Measurements from ENCODE around the gene SELENOS. TPM values are rescaled to one million over a fixed set of nuclear protein-coding genes. Genes with fewer than 3 reads are reported as not detected.

SELENOS gene
- total RNA-seq, 2 experiments from 2014 or later = 13.1 to 15.3 TPM

DNA sequence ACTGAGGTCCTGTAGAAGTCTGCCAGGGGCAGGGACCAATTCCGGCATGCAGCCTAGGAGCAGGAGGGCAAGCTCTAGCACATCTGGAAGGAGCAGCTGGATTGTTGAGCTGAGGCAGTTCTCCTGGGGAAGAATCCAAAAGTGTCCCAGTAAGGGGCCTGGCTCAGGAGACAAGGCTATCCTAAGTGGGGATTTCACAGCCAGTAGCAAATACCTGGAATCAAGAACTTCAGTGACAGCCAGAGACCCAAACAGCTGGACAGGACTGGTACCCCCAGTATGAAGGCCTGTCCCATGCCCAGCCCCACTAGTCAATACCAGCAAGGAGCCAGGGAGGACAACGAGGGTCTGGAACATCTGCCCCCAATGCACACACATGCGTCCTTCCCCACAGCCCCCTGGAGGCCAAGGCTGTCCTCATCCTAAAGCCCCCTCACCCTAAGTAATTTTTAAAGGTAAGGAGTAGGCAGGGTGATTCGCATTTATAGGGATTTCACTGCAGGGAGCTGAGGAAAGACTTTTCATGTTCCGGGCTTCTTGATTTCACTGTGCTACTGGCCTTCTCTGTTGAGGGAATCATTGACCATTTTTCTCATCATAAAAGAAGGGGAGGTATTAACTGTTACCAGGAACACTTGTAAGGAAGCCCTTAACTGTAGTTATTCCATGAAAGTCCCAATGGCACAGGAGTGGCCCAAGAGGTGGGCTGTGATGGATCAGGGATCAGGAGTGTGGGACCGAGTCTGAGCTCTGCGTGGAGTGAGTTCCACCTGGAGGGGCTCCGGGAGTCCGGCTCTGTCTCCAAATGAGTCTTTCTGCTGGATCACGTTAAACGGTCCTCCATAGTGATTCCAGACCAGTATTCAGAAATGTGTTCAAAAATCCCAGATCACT lies 22.9 kb downstream of the SELENOS start:
- intact Hi-C loops (cut with micrococcal nuclease) = no loop called here
- no peak for DNase-seq
- H3K4me1 Mint-ChIP-seq (ENCODE audit: low read depth) = peaks cover 39% of the 10 kb centered on the region
- no peaks in the 10 kb centered on the region for H3K36me3 Mint-ChIP-seq (ENCODE audit: low read depth)
- CTCF ChIA-PET = interaction anchor here (0.7 to 5.5 kb wide), 5 partner anchors 34 to 246 kb away, joined by 3 to 89 read pairs (median 6); no protein-coding TSS in a partner anchor
- no peaks in the 10 kb centered on the region for H3K9me3 Mint-ChIP-seq
- no peak overlapping the region for H3K4me3 Mint-ChIP-seq
- H3K27ac Mint-ChIP-seq = no peak overlapping the region
- peaks cover 6% of the 10 kb centered on the region for H3K27me3 Mint-ChIP-seq (ENCODE audit: low read depth)

DNA sequence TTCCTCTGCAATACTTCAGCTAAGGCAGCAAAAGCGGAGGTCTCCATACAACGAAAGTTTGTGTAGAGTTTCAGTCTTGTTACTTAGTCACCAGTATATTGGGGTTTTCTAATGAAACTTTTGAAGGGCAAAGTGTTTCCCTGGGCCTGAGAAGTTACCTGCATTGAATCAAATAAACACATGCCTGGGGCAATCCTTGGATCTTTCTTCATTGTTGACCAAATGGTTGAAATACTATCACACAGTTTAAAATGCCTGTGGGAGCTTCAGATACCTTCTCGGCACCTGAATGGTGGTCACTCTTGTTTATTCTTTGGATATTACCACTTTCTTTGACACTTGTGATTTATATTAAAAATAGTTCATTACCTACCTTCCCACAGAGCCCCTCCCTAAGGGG lies 24.4 kb downstream of the SELENOS start:
- CTCF ChIA-PET = interaction anchor here (0.7 kb wide), 2 partner anchors 14 to 244 kb away, joined by 3 read pairs; no protein-coding TSS in a partner anchor
- Mint-ChIP-seq H3K36me3 (ENCODE audit: low read depth) (peaks cover 2% of the 10 kb centered on the region), H3K27ac (peak overlapping the region; percentile 84), H3K4me3 (peak overlapping the region; percentile 81), H3K27me3 (ENCODE audit: low read depth) (no peaks in the 10 kb centered on the region), H3K9me3 (no peaks in the 10 kb centered on the region), H3K4me1 (ENCODE audit: low read depth) (peaks cover 52% of the 10 kb centered on the region)
- intact Hi-C loops (cut with micrococcal nuclease) = loop anchor here (1.0 to 2.0 kb wide), 4 partner anchors 47 to 650 kb away; partner anchors contain the start of genes ASB7 and LINS1
- DNase-seq = no peak

DNA sequence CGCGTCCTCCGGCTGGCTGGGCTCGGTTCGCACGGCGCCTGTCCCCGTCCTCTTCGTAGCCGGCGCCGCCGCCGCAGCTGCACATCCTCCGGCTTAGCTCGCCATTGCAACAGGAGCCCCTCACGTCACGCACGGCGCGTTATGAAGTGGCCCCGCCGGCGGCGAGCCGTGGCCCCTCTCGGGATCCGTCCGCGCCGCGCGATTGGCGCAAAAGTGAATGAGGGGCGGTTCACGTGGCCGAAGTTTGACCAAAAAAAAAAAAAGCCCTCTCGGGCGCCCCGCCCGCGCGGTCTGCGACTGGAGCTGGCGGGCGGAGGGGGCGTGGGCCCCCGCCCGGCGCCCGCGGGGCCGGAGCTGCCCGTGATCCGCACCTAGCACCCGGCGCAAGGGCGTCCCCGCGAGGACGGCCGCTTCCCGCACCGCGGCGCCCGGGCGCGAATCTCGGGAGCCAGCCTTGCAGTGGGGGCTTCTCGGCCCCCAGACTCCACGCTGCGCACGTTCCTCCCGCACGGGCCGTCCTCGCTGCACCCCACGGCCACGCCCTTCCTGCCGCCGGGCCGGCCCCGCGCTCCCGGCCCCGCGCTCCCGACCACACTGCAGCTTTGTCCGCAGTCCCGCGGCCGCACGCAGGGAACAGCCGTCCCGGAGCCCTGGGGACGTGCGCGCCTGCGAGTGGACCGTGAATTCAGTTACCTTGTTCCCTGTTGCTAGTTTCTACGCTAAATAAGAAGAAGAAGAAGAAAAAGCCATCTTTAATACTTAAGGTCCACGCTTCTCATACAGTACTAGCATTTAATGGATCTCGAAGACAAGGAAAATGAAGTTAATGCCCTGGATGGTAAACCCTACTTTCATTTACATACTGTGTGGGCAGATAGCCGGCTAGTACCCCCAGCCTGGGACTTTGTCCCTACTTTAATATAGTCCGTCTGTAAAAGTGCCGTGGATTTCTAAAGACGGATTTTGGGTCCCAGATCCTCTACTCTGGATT lies 25.2 kb downstream of the SELENOS start, which contains the start of gene CHSY1:
TSS of gene CHSY1 (minus strand) at position 219 of the 991 bp plus-strand sequence. CDS start 592 bp downstream, outside the sequence.
- Mint-ChIP-seq H3K4me1 (ENCODE audit: low read depth) (peaks cover 60% of the 10 kb centered on the region), H3K27ac (peak within 1 kb of the TSS; percentile 88), H3K9me3 (no peaks in the 10 kb centered on the region), H3K27me3 (ENCODE audit: low read depth) (no peaks in the 10 kb centered on the region), H3K4me3 (peak within 1 kb of the TSS; percentile 90), H3K36me3 (ENCODE audit: low read depth) (peaks cover 4% of the 10 kb centered on the region)
- DNase-seq = peak; percentile 79
- intact Hi-C loops (cut with micrococcal nuclease) = loop anchor here (1.0 to 2.0 kb wide), 5 partner anchors 43 to 649 kb away; partner anchors contain the start of genes ASB7, LINS1 and SNRPA1
- CTCF ChIA-PET = interaction anchor here (0.6 to 1.7 kb wide), 7 partner anchors 14 to 243 kb away, joined by 3 to 5 read pairs (median 3); no protein-coding TSS in a partner anchor

DNA sequence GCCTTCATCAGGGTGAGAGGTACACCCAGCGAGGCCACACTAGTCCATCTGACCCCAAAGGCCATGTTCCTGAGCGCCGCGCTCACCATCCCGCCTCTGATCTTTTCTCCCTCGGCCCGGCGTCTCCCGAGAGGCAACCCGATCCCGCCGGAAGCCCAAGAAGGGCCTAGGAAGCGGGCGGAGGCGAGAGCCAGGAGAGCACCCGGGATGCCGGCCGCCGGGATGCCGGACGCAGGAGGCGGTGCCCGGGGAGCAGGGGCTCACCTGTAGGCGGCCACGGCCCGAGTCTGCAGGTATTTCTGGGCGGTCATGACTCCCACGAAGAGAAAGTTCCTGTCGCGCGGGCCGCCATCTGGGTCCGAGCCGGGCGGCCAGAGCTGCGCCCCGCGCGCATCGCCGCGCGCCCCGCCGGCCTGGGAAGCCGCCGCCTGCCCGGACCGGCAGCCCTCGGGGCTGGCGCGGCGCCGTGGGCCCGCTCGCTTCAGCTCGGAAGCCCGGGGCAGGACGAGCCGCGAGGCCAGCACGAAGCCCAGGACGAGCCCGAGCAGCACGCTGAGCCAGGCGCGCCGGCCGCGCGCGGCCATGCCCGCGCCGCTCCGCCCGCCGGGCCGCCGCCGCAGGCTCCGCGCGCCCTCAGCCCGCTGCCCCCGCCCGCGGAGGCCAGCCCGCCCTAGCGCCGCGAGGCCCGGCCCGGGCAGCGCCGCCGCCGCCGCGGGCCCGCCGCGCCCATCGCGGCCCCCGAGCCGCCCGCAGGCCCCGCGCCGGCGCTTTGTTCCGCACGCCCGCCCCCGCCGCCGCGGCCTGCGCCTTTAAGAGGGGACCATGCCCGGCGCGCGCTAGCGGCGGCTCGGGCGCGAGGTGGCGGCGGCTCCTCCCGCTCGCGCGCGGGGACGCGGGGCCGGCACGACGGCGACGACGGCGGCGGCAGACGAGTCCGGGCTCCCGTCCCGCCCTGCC lies 26.1 kb downstream of the SELENOS start:
- intact Hi-C loops (cut with micrococcal nuclease) = loop anchor here (2.0 kb wide), 1 partner anchor 44 kb away; the partner anchor contains the start of gene SNRPA1
- CTCF ChIA-PET = interaction anchor here (0.6 to 1.7 kb wide), 3 partner anchors 46 to 180 kb away, joined by 3 to 5 read pairs (median 5); no protein-coding TSS in a partner anchor
- peak; percentile 17 for DNase-seq

DNA sequence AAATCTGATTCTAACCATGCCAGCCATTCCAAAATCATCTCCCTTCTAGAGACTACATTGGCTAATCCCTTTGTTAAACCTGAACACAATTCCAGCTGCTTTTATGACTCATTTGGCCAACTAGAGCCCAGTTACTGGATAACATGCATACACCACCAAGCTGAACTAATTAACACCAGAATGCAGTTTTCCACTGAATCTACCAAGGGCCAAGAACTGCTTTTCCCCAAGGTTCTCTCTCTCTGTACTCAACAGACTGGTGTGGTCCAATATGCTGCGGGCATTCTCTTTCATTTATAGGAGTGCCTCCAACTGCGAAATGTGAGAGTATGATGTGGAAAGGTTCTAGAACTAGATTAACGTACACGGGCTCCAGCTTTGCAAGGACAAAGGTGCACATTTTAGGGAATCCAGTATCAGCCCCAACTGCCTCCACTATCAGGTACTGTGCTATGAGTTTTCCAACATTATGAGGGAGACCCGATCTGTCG lies 26.9 kb downstream of the SELENOS start:
- Mint-ChIP-seq H3K9me3 (no peaks in the 10 kb centered on the region), H3K36me3 (ENCODE audit: low read depth) (peaks cover 7% of the 10 kb centered on the region), H3K27me3 (ENCODE audit: low read depth) (no peaks in the 10 kb centered on the region), H3K4me1 (ENCODE audit: low read depth) (peaks cover 73% of the 10 kb centered on the region), H3K27ac (peak overlapping the region; percentile 88), H3K4me3 (peak overlapping the region; percentile 90)
- intact Hi-C loops (cut with micrococcal nuclease) = loop anchor here (2.0 kb wide), 1 partner anchor 44 kb away; the partner anchor contains the start of gene SNRPA1
- DNase-seq = no peak
- CTCF ChIA-PET = interaction anchor here (0.7 to 1.7 kb wide), 2 partner anchors 28 to 129 kb away, joined by 3 to 5 read pairs; no protein-coding TSS in a partner anchor

More for the DNA sequence above, 26.1 kb downstream of the SELENOS start:
- Mint-ChIP-seq H3K27ac (peak overlapping the region; percentile 88), H3K4me3 (peak overlapping the region; percentile 90), H3K9me3 (no peaks in the 10 kb centered on the region), H3K27me3 (ENCODE audit: low read depth) (no peaks in the 10 kb centered on the region), H3K36me3 (ENCODE audit: low read depth) (peaks cover 7% of the 10 kb centered on the region), H3K4me1 (ENCODE audit: low read depth) (peaks cover 69% of the 10 kb centered on the region)

DNA sequence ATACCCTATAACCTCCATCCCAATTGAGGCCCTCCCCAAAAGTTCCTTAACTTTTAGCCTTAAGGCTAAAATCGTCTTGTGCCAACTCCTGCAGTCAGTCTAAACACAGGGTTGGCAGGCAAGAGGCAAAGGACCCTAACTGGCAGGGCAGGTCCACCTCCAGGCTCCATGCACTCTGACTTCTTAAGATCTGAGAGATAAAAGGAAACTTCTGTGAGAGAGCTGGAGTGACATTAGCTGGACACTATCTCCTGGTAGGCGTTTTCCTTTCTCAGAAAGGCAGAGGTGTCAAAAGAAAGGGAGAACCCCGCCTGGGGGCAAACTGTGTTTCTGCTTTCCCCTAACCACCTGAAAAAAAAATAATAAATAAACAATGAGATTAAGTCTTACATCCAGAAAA lies 29.0 kb downstream of the SELENOS start:
- Mint-ChIP-seq H3K27me3 (ENCODE audit: low read depth) (no peaks in the 10 kb centered on the region), H3K36me3 (ENCODE audit: low read depth) (peaks cover 10% of the 10 kb centered on the region), H3K4me1 (ENCODE audit: low read depth) (peaks cover 82% of the 10 kb centered on the region), H3K27ac (no peak overlapping the region), H3K4me3 (no peak overlapping the region), H3K9me3 (no peaks in the 10 kb centered on the region)
- intact Hi-C loops (cut with micrococcal nuclease) = loop anchor here (5.0 kb wide), 1 partner anchor 331 kb away; the partner anchor contains the start of gene LRRK1
- DNase-seq = peak; percentile 37
- CTCF ChIA-PET = interaction anchor here (0.6 to 2.3 kb wide), 9 partner anchors 10 to 683 kb away, joined by 3 to 17 read pairs (median 3); no protein-coding TSS in a partner anchor

DNA sequence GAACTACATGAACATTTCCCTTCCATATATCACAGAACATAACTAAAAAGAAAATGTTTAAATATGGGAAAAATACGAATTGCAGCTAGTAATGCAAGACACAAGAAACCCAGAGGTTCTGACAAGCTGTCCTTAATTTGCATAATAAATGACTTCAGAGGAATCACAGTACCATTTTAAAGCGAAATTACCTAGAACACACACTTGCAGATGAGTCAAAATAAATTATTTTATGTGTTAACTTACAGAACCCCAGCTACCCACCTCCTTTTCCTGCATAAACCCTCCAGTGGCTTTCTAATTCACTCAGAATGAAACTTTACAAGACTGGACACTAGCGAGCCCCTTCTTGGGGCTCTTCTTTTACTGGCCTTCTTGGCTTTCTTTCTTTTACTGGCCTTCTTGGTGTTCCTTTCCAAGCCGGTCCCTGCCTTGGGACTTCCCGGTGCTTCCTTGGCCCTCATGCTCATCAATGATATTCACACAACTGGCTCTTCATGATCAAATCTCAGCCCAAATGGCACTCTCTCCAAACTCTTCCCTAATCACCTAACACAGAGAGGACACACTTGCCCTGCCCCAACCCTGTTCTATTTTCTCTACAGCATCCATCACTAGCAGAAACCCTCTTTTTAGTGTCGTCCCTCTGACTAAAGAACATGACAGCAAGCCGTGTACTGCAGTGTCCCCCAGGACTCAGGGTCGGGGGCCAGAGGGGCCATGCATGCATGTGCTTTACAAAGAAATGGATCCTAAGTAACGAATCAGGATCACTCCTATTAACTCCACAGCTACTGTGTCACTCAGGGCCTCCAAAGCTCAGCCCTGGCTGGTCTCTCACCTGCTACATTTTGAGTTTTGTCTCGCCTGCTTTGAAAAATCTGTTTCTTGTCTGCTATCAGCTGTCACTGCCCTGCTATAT lies 30.2 kb downstream of the SELENOS start:
- H3K4me1 Mint-ChIP-seq (ENCODE audit: low read depth) = peaks cover 84% of the 10 kb centered on the region
- no peaks in the 10 kb centered on the region for H3K9me3 Mint-ChIP-seq
- intact Hi-C loops (cut with micrococcal nuclease) = loop anchor here (5.0 kb wide), 1 partner anchor 330 kb away; the partner anchor contains the start of gene LRRK1
- no peaks in the 10 kb centered on the region for H3K27me3 Mint-ChIP-seq (ENCODE audit: low read depth)
- no peak for DNase-seq
- H3K36me3 Mint-ChIP-seq (ENCODE audit: low read depth) = peaks cover 12% of the 10 kb centered on the region
- H3K4me3 Mint-ChIP-seq = no peak overlapping the region
- CTCF ChIA-PET = interaction anchor here (0.6 to 2.3 kb wide), 11 partner anchors 11 to 239 kb away, joined by 3 to 17 read pairs (median 3); no protein-coding TSS in a partner anchor
- peak overlapping the region; percentile 15 for H3K27ac Mint-ChIP-seq

DNA sequence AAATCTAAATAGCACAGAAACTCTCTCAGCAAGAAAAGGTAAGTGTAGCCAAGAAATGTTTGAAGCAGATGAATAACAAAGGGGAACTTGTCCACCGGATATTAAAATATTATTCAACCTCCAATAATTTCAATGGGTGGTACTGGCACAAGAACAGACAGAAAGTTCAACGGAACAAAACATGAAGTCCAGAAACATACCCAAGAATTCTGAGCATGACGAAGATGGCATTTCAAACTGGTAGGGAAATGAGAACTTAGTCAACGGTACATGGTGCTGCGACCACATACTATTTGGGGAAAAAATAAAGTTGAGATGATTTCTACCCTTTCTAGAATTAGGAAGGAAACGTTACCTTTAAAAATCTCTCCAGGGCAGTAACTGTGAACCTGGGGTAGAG lies 30.9 kb downstream of the SELENOS start:
- intact Hi-C loops (cut with micrococcal nuclease) = loop anchor here (5.0 kb wide), 1 partner anchor 329 kb away; the partner anchor contains the start of gene LRRK1
- no peaks in the 10 kb centered on the region for H3K9me3 Mint-ChIP-seq
- CTCF ChIA-PET = interaction anchor here (1.0 to 2.3 kb wide), 5 partner anchors 12 to 238 kb away, joined by 3 to 17 read pairs (median 5); no protein-coding TSS in a partner anchor
- peaks cover 14% of the 10 kb centered on the region for H3K36me3 Mint-ChIP-seq (ENCODE audit: low read depth)
- H3K4me1 Mint-ChIP-seq (ENCODE audit: low read depth) = peaks cover 89% of the 10 kb centered on the region
- peak overlapping the region; percentile 19 for H3K27ac Mint-ChIP-seq
- H3K27me3 Mint-ChIP-seq (ENCODE audit: low read depth) = no peaks in the 10 kb centered on the region
- no peak overlapping the region for H3K4me3 Mint-ChIP-seq
- no peak for DNase-seq

DNA sequence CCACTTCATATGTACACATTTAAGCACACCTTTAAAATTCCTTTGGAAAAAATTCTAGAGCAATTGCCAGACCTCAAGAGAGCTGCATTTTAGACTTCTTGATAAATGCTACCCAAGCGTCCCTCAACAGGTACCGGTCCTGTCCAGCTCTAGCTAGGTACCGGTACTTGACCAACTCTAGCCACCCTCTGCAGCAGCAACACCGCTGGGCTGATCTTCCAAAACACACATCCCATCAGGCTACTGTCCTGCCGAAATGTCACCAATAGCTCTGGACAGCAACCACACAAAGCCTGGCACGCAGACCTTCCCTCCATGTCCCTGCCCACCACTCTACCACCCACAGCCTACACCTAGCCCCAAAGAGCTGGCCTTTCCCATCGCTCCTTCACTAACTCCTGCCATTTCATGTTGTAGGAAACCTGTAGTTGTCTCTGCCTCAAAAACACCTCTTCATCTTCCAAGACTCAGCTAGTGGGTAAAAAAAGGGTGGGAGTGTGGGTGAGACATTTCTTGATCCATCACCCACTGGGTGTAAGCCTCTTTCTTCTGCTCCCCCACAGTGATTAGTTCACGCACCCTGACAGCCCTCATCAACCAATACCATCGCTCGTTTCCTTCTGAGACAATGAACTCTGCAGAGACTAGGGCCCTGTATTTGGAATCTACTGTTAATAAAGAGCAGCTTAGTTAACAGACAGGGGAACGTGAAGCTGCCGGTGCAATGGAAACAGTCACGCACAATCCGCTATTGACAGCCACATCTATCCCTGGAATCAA lies 32.2 kb downstream of the SELENOS start:
- H3K4me1 Mint-ChIP-seq (ENCODE audit: low read depth) = peaks cover 87% of the 10 kb centered on the region
- H3K27me3 Mint-ChIP-seq (ENCODE audit: low read depth) = no peaks in the 10 kb centered on the region
- no peak overlapping the region for H3K4me3 Mint-ChIP-seq
- no peak for DNase-seq
- H3K36me3 Mint-ChIP-seq (ENCODE audit: low read depth) = peaks cover 14% of the 10 kb centered on the region
- CTCF ChIA-PET = interaction anchor here (0.8 to 1.5 kb wide), 7 partner anchors 9 to 237 kb away, joined by 3 to 4 read pairs (median 3); no protein-coding TSS in a partner anchor
- no peaks in the 10 kb centered on the region for H3K9me3 Mint-ChIP-seq
- intact Hi-C loops (cut with micrococcal nuclease) = loop anchor here (5.0 kb wide), 2 partner anchors 328 to 648 kb away; partner anchors contain the start of gene LRRK1
- no peak overlapping the region for H3K27ac Mint-ChIP-seq
